Endodermal cell (in vitro differentiated cells): ENCODE results near the gene PRDX4. TPM values are rescaled to one million over a fixed set of nuclear protein-coding genes. Genes with fewer than 3 reads are reported as not detected.
"Not testable (repeated sequence)": the region's sequence is repeated elsewhere in the genome, so short reads cannot be mapped to it uniquely, and the experiment has no call there.

ENCODE experiments used
- DNase-seq: peaks from one replicate; pipeline ENCODE4 v3.0.0-alpha.2; 2017
- H3K27ac ChIP-seq: 2 replicates; pipeline ENCODE4 v1.5.1; 2013; ENCODE audit warnings: mild to moderate bottlenecking, low read depth, low read length, moderate library complexity
- H3K27me3 ChIP-seq: 2 replicates; pipeline ENCODE4 v1.6.1; 2013; ENCODE audit warnings: mild to moderate bottlenecking, low read length, moderate library complexity; ENCODE audit not compliant: insufficient read depth, control insufficient read depth, poor library complexity, severe bottlenecking
- H3K36me3 ChIP-seq: 2 replicates; pipeline ENCODE4 v1.7.0; 2013; ENCODE audit warnings: mild to moderate bottlenecking, low read length, moderate library complexity; ENCODE audit not compliant: control insufficient read depth, insufficient read depth
- H3K4me1 ChIP-seq: one replicate; pipeline ENCODE4 v1.7.0; 2013; ENCODE audit warnings: low read length; ENCODE audit not compliant: control insufficient read depth, insufficient read depth
- H3K4me3 ChIP-seq: 2 replicates; pipeline ENCODE4 v1.5.1; 2013; ENCODE audit warnings: mild to moderate bottlenecking, low read length, moderate library complexity
- H3K9ac ChIP-seq: 2 replicates; pipeline ENCODE4 v1.6.1; 2013; ENCODE audit warnings: mild to moderate bottlenecking, low read length, moderate library complexity; ENCODE audit not compliant: poor library complexity, severe bottlenecking; ENCODE audit errors: extremely low read depth
- H3K9me3 ChIP-seq: 2 replicates; pipeline ENCODE4 v1.6.1; 2013; ENCODE audit warnings: mild to moderate bottlenecking, low read length, moderate library complexity; ENCODE audit not compliant: control insufficient read depth
- H3K27ac Mint-ChIP-seq: 2 replicates; pipeline ENCODE4 v1.8.0; 2020; ENCODE audit warnings: mixed read lengths
- H3K27me3 Mint-ChIP-seq: 2 replicates; pipeline ENCODE4 v1.8.0; 2021; ENCODE audit warnings: mild to moderate bottlenecking, mixed read lengths; ENCODE audit not compliant: insufficient read depth
- H3K36me3 Mint-ChIP-seq: 2 replicates; pipeline ENCODE4 v1.8.0; 2020; ENCODE audit warnings: low read depth, mixed read lengths
- H3K4me1 Mint-ChIP-seq: 2 replicates; pipeline ENCODE4 v1.8.0; 2020; ENCODE audit warnings: mixed read lengths
- H3K4me3 Mint-ChIP-seq: 2 replicates; pipeline ENCODE4 v1.8.0; 2020; ENCODE audit warnings: mild to moderate bottlenecking, moderate library complexity, mixed read lengths
- H3K9me3 Mint-ChIP-seq: 2 replicates; pipeline ENCODE4 v1.8.0; 2020; ENCODE audit warnings: mild to moderate bottlenecking, mixed read lengths
- CTCF ChIP-seq: fragments of 200-600 bp; sonication (generic); conservative IDR thresholded peaks from 2 replicates; pipeline ENCODE4 v1.5.0; 2021; ENCODE audit warnings: antibody characterized with exemption, mild to moderate bottlenecking
- WGBS, 2 experiments: methylation state at CpG; one replicate each; pipeline versions ENCODE4 v1.1.5 to v1.1.7; 2013; ENCODE audit warnings: missing lambda C conversion rate in 2 of 2, mixed read lengths in 1 of 2; ENCODE audit not compliant: insufficient coverage in 1 of 2, insufficient read length in 1 of 2; 5-methylcytosine and 5-hydroxymethylcytosine counted together
- total RNA-seq, 2 donors: library from RNA; stranded (reverse); fragmentation: NEBNext Ultra II Directional in 1 of 2; extraction: Animal tissue kit (Norgen Biotek cat#: 25700) in 1 of 2; gene quantifications; 2 replicates in 1 of 2; 3 replicates in 1 of 2; pipeline ENCODE4 v1.2.1, GENCODE V29; 2021

The PRDX4 gene
- total RNA-seq, 2 donors from 2014 or later, result 128 to 241 TPM

DNA sequence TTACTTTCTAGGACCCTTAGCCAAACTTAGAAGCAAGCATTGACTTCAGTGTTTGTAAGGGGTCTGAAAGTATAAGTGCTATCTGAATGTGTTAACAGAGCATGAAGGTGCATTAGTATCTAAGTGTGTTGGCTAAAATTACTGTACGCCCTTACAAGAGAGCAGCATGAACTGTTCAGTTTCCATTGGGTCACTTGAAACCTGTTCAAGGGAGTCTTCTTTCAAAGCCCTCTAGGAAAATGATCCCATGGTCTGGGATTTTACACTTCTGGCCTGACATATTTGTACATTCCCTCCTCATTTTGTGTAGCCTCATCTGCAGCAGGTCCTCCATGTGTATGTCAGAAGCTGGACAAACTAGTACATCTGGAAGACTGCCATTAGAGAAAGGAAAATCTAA is 3.2 kb downstream of the PRDX4 start:
- Histone ChIP-seq H3K27me3 (no peaks in the 10 kb centered on the region), H3K4me1 (no peaks in the 10 kb centered on the region), H3K4me3 (no peak overlapping the region), H3K9ac (no peak overlapping the region), H3K9me3 (no peaks in the 10 kb centered on the region), H3K27ac (no peak overlapping the region), H3K36me3 (peaks cover 21% of the 10 kb centered on the region)
- no peak for TF ChIP-seq CTCF
- Mint-ChIP-seq H3K36me3 (peaks cover 30% of the 10 kb centered on the region), H3K27me3 (no peaks in the 10 kb centered on the region), H3K9me3 (no peaks in the 10 kb centered on the region), H3K27ac (no peak overlapping the region), H3K4me1 (peaks cover 17% of the 10 kb centered on the region), H3K4me3 (no peak overlapping the region)
- 95% methylated on average over 1 of the region's 1 CpG; no CpG with 5 or more reads in 1 of the 2 experiments for WGBS, 2 experiments
- DNase-seq, result peak; percentile 10

GRCh38 chrX:23673108-23673507 is 5.8 kb downstream of the PRDX4 start:
- 100% methylated on average over 2 of the region's 3 CpGs; no CpG with 5 or more reads in 1 of the 2 experiments for WGBS, 2 experiments
- DNase-seq, result no peak
- Histone ChIP-seq H3K9me3 (no peaks in the 10 kb centered on the region), H3K36me3 (peaks cover 31% of the 10 kb centered on the region), H3K4me3 (no peak overlapping the region), H3K27me3 (no peaks in the 10 kb centered on the region), H3K9ac (no peak overlapping the region), H3K4me1 (no peaks in the 10 kb centered on the region), H3K27ac (no peak overlapping the region)
- Mint-ChIP-seq H3K27me3 (no peaks in the 10 kb centered on the region), H3K36me3 (peaks cover 47% of the 10 kb centered on the region), H3K9me3 (no peaks in the 10 kb centered on the region), H3K4me1 (peaks cover 5% of the 10 kb centered on the region), H3K27ac (no peak overlapping the region), H3K4me3 (no peak overlapping the region)
- no peak for TF ChIP-seq CTCF

GRCh38 chrX:23676486-23676885 is 9.2 kb downstream of the PRDX4 start:
- peaks cover 30% of the 10 kb centered on the region for H3K36me3 ChIP-seq
- H3K27me3 ChIP-seq, H3K27ac Mint-ChIP-seq, H3K4me3 Mint-ChIP-seq, H3K4me3 ChIP-seq, H3K27me3 Mint-ChIP-seq, H3K4me1 Mint-ChIP-seq, H3K4me1 ChIP-seq, H3K9me3 Mint-ChIP-seq, H3K9me3 ChIP-seq, H3K27ac ChIP-seq, DNase-seq, H3K9ac ChIP-seq: not testable (repeated sequence)
- WGBS, 2 experiments, result 93 to 100% methylated on average over 1 to 3 of the region's 3 CpGs
- peaks cover 53% of the 10 kb centered on the region for H3K36me3 Mint-ChIP-seq

GRCh38 chrX:23692166-23692565 is 24.9 kb downstream of the PRDX4 start:
- no peak for DNase-seq
- H3K27me3 ChIP-seq, result no peaks in the 10 kb centered on the region
- no peaks in the 10 kb centered on the region for H3K4me1 Mint-ChIP-seq
- no peaks in the 10 kb centered on the region for H3K9me3 Mint-ChIP-seq
- H3K9me3 ChIP-seq, result no peaks in the 10 kb centered on the region
- H3K27ac Mint-ChIP-seq, result no peak overlapping the region
- no peaks in the 10 kb centered on the region for H3K36me3 ChIP-seq
- WGBS, 2 experiments, result 93 to 100% methylated on average over 2 to 8 of the region's 8 CpGs
- no peaks in the 10 kb centered on the region for H3K36me3 Mint-ChIP-seq
- H3K4me1 ChIP-seq, result no peaks in the 10 kb centered on the region
- no peak for TF ChIP-seq CTCF
- H3K4me3 Mint-ChIP-seq, result no peak overlapping the region
- no peak overlapping the region for H3K27ac ChIP-seq
- H3K9ac ChIP-seq, result no peak overlapping the region
- no peak overlapping the region for H3K4me3 ChIP-seq
- no peaks in the 10 kb centered on the region for H3K27me3 Mint-ChIP-seq
